HCT116 (cell line): ENCODE results near the gene BCL2L2. TPM values are rescaled to one million over a fixed set of nuclear protein-coding genes. Genes with fewer than 3 reads are reported as not detected.
A peak's percentile ranks its signal among the peaks of the same experiment; 100 is the strongest.

Experiments used
- CBX3 ChIP-seq: IDR thresholded peaks from 2 replicates; pipeline ENCODE4 v1.6.1; 2012; ENCODE audit warnings: low read depth
- CEBPB ChIP-seq: IDR thresholded peaks from 2 replicates; pipeline ENCODE4 v1.6.1; 2012; ENCODE audit warnings: low read depth
- EGR1 ChIP-seq: IDR thresholded peaks from 2 replicates; pipeline ENCODE4 v1.6.1; 2012; ENCODE audit warnings: low read depth
- EZH2 ChIP-seq: fragments of 200-600 bp; sonication (generic); IDR thresholded peaks from 2 replicates; pipeline ENCODE4 v1.6.1; 2017; ENCODE audit warnings: antibody characterized with exemption, mixed run types
- EZH2phosphoT487 ChIP-seq: fragments of 200-600 bp; IDR thresholded peaks from 2 replicates; pipeline ENCODE4 v1.6.1; 2018; ENCODE audit warnings: antibody characterized with exemption, borderline replicate concordance
- FOSL1 ChIP-seq: IDR thresholded peaks from 2 replicates; pipeline ENCODE4 v1.6.1; 2012; ENCODE audit warnings: low read depth
- RAD21 ChIP-seq: IDR thresholded peaks from 2 replicates; pipeline ENCODE4 v1.6.1; 2012; ENCODE audit warnings: low read depth, mild to moderate bottlenecking
- ZNF274 ChIP-seq: fragments of 200-500 bp; sonication (Bioruptor generic); IDR thresholded peaks from 2 replicates; pipeline ENCODE4 v1.6.1; 2014; ENCODE audit warnings: mild to moderate bottlenecking, low read depth, low read length, inconsistent platforms
- total RNA-seq: library from RNA; stranded (reverse); gene quantifications from one replicate; pipeline ENCODE4 v1.2.1, GENCODE V29; 2021; ENCODE audit not compliant: unreplicated experiment
- TF ChIP-seq, protein P1 (sequence below): IDR thresholded peaks from 2 replicates; pipeline ENCODE4 v1.6.1; 2012
- TF ChIP-seq, protein P2 (sequence below): IDR thresholded peaks from 2 replicates; pipeline ENCODE4 v1.6.1; 2012; ENCODE audit warnings: low read depth

Gene BCL2L2
- total RNA-seq, 1 experiment from 2014 or later: 25.5 TPM

DNA sequence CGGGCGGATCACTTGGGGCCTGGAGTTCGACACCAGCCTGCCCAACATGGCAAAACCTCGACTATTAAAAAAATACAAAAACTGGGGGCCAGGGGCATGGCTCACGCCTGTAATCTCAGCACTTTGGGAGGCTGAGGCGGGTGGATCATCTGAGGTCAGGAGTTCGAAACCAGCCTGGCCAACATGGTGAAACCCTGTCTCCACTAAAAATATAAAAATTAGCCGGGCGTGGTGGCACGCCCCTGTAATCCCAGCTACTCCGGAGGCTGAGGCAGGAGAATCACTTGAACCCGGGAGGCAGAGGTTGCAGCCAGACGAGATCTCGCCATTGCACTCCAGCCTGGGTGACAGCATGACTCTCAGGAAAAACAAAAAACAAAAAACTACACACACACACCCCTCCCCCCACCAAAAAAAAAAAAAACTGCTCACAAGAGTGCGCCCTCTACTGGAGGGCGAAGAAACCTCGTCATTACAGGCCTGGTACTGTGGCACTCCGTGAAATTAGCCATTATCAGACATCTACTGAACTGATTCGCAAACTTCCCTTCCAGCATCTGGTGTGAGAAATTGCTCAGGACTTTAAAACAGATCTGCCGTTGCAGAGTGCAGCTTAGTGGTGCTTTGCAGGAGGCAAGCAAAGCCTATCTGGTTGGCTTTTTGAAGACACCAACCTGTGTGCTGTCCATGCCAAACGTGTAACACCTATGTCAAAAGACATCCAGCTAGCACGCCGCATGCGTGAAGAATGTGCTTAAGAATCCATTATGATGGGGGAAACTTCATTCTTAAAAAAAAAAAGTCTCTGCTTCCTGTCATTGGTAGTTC, 11.7 kb upstream of the BCL2L2 start (continued):
- TF ChIP-seq CBX3 (peak; percentile 37; the same call in 1 of the 2 replicates), EZH2 (no peak), CEBPB (no peak), ZNF274 (no peak), EZH2phosphoT487 (no peak), EGR1 (no peak), RAD21 (peak; percentile 40; the same call in 1 of the 2 replicates), FOSL1 (no peak)
- TF ChIP-seq, protein P1, sequence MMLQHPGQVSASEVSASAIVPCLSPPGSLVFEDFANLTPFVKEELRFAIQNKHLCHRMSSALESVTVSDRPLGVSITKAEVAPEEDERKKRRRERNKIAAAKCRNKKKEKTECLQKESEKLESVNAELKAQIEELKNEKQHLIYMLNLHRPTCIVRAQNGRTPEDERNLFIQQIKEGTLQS: no peak
- TF ChIP-seq, protein P2, sequence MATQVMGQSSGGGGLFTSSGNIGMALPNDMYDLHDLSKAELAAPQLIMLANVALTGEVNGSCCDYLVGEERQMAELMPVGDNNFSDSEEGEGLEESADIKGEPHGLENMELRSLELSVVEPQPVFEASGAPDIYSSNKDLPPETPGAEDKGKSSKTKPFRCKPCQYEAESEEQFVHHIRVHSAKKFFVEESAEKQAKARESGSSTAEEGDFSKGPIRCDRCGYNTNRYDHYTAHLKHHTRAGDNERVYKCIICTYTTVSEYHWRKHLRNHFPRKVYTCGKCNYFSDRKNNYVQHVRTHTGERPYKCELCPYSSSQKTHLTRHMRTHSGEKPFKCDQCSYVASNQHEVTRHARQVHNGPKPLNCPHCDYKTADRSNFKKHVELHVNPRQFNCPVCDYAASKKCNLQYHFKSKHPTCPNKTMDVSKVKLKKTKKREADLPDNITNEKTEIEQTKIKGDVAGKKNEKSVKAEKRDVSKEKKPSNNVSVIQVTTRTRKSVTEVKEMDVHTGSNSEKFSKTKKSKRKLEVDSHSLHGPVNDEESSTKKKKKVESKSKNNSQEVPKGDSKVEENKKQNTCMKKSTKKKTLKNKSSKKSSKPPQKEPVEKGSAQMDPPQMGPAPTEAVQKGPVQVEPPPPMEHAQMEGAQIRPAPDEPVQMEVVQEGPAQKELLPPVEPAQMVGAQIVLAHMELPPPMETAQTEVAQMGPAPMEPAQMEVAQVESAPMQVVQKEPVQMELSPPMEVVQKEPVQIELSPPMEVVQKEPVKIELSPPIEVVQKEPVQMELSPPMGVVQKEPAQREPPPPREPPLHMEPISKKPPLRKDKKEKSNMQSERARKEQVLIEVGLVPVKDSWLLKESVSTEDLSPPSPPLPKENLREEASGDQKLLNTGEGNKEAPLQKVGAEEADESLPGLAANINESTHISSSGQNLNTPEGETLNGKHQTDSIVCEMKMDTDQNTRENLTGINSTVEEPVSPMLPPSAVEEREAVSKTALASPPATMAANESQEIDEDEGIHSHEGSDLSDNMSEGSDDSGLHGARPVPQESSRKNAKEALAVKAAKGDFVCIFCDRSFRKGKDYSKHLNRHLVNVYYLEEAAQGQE: no peak
